Measurements from ENCODE around the gene KLC1. TPM values are rescaled to one million over a fixed set of nuclear protein-coding genes. Genes with fewer than 3 reads are reported as not detected.
A peak's percentile ranks its signal among the peaks of the same experiment; 100 is the strongest.

The KLC1 gene
- total RNA-seq, 1 donor from 2014 or later, result 266 TPM

DNA sequence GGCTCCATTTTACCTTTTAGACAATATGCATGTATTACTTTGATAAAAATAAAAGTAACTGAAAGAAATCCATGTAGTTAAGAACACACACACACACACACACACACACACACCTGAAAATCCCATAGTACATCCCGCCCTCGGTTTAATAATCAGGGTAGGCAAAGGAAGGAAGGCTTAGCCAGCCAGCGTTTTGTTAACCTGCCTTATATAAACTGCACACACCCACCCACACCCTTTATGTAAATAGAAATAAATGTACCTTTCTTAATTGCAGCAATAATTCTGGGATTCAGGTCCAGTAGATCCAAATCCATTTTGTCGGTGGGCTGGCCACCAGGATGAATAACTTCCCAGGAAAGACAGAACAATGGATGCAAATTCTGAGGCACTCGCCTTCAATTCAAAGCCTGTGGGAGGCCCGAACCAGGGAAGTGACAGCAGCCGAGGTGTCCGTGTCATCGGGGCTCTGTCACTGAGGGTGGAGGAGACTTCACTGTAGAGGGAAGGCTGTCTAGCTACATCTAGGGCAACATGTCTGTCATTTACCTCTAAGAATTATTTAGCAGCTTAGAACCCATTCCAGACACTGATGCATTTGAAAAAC lies 81.9 kb downstream of the KLC1 start:
- no peak for DNase-seq (ENCODE audit: low read depth)
- TF ChIP-seq, protein P1, sequence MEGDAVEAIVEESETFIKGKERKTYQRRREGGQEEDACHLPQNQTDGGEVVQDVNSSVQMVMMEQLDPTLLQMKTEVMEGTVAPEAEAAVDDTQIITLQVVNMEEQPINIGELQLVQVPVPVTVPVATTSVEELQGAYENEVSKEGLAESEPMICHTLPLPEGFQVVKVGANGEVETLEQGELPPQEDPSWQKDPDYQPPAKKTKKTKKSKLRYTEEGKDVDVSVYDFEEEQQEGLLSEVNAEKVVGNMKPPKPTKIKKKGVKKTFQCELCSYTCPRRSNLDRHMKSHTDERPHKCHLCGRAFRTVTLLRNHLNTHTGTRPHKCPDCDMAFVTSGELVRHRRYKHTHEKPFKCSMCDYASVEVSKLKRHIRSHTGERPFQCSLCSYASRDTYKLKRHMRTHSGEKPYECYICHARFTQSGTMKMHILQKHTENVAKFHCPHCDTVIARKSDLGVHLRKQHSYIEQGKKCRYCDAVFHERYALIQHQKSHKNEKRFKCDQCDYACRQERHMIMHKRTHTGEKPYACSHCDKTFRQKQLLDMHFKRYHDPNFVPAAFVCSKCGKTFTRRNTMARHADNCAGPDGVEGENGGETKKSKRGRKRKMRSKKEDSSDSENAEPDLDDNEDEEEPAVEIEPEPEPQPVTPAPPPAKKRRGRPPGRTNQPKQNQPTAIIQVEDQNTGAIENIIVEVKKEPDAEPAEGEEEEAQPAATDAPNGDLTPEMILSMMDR (IDR thresholded peaks at IDR 0.05; ENCODE audit: insufficient read depth, low read length, poor library complexity, severe bottlenecking), result no peak
- Histone ChIP-seq H3K36me3 (ENCODE audit: control insufficient read depth, insufficient read depth, low read length) (peaks cover 1% of the 10 kb centered on the region), H3K27me3 (ENCODE audit: control insufficient read depth, insufficient read depth, low read length) (no peaks in the 10 kb centered on the region), H3K4me3 (ENCODE audit: low read depth, low read length) (no peak overlapping the region)

DNA sequence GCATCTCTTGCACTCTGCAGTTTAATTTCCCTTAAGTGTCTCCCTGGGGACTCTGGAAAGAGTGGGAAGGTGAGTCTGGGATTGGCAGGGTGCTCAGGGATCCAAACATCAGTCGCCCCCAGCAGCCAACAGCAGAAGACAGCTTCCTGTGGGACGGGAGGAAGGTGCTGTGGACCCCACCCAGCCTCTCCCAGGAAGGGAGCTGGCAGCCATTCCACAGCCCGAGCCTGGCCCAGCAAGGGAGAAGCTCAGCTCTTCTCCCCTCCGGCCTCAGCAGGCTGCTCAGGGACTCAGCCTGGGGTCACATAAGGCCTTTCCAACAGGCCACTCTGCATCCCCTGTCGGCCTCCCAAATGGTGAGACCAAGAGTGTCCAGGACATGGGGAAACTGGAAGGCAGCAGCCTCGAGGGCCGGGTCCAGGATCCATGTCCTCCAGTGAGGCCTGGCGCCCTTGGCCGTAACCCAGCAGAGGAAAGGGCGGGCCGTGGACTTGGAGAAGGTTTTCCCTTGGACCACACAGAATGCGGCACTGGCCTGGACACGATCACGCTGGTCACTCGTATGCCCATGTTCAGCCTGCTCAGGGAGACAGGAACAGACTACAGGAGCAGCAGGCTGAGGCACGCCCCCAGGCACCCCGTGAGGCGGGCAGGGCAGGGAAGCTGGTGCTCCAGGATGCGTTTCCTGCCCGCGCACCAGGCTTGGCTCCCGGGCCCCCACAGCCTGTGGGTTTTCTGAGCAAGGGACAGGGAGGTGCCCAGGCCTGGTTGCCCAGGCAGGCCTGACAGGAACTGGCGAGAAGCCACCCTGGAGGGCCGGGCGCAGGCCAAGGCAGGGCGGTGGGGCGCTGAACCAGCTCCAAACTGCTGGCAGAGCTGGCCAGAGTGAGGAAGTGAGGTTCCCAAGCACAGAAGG lies 82.8 kb downstream of the KLC1 start:
- DNase-seq (ENCODE audit: low read depth), result no peak
- Histone ChIP-seq H3K36me3 (ENCODE audit: control insufficient read depth, insufficient read depth, low read length) (peaks cover 1% of the 10 kb centered on the region), H3K4me3 (ENCODE audit: low read depth, low read length) (no peak overlapping the region), H3K27me3 (ENCODE audit: control insufficient read depth, insufficient read depth, low read length) (no peaks in the 10 kb centered on the region)
- TF ChIP-seq, protein P1 (IDR thresholded peaks at IDR 0.05; ENCODE audit: insufficient read depth, low read length, poor library complexity, severe bottlenecking), result no peak

DNA sequence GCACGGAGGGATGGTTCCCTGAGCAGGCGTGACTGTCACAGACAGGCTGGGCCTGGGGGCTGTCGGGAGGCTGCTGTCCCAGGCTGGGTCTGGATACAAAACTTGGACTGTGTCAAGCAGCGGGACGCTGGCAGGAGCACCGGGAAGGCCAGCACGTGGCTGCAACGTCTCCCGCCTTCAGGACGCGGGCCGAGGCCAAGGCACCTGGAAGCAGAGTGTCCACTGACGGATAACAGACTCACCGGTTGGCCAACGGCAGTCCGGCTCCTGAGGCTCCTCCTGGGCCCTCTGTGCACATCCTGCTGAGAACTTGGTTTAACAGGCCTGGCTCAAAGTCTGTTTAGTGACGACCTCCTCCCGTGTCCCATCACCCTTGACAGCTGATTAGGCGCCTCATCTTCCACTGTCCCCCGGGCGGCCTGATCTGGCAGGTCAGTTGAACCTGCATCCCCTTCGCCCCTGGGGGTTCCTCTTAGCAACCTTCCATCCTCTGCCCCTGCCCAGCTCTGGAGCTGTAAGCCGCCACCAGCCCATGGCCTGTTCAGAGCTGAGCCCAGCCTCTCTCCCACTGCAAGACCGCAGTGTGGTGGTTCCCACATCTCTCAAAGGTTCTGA lies 83.7 kb downstream of the KLC1 start:
- Histone ChIP-seq H3K4me3 (ENCODE audit: low read depth, low read length) (no peak overlapping the region), H3K36me3 (ENCODE audit: control insufficient read depth, insufficient read depth, low read length) (peaks cover 1% of the 10 kb centered on the region), H3K27me3 (ENCODE audit: control insufficient read depth, insufficient read depth, low read length) (no peaks in the 10 kb centered on the region)
- TF ChIP-seq, protein P1 (IDR thresholded peaks at IDR 0.05; ENCODE audit: insufficient read depth, low read length, poor library complexity, severe bottlenecking), result no peak
- no peak for DNase-seq (ENCODE audit: low read depth)

DNA sequence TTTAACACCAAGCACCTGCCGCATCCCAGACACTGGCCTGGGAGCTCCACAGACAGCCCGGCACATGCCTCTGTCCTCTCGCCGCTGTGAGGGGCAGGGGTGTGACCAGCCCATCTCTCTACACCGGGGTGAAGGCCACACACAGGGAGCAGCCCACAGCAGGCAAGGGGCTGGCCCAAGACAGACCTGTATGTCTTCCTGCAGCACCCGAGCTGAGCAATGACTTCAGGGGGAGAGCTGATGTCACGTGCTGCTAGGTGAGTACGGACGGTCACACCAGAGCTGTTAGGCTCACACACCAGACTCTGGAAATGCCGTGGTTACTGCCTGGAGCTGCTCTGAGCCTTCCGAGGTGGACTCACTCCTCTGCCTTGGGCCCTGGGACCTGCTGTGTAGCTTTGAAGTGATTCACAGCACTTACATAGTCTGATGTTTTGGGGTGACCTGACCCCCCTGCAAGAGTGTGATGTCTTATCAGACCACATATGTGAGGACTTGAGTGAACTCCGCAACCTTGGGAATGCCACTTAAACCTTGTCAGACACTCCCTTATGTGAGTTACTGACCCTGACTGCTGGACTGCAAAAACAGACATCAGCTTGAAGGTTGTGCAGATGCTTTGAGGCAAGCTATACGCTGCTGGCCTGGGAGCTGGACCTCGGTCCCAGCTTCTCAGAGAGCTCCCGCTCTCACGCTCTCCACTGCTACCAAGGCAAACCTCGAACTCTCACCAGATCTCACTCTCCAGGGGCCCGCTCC lies 84.5 kb downstream of the KLC1 start:
- DNase-seq (ENCODE audit: low read depth), result no peak
- no peaks in the 10 kb centered on the region for H3K27me3 ChIP-seq (ENCODE audit: control insufficient read depth, insufficient read depth, low read length)
- TF ChIP-seq, protein P1 (IDR thresholded peaks at IDR 0.05; ENCODE audit: insufficient read depth, low read length, poor library complexity, severe bottlenecking), result no peak
- H3K36me3 ChIP-seq (ENCODE audit: control insufficient read depth, insufficient read depth, low read length), result no peaks in the 10 kb centered on the region
- H3K4me3 ChIP-seq (ENCODE audit: low read depth, low read length), result no peak overlapping the region

DNA sequence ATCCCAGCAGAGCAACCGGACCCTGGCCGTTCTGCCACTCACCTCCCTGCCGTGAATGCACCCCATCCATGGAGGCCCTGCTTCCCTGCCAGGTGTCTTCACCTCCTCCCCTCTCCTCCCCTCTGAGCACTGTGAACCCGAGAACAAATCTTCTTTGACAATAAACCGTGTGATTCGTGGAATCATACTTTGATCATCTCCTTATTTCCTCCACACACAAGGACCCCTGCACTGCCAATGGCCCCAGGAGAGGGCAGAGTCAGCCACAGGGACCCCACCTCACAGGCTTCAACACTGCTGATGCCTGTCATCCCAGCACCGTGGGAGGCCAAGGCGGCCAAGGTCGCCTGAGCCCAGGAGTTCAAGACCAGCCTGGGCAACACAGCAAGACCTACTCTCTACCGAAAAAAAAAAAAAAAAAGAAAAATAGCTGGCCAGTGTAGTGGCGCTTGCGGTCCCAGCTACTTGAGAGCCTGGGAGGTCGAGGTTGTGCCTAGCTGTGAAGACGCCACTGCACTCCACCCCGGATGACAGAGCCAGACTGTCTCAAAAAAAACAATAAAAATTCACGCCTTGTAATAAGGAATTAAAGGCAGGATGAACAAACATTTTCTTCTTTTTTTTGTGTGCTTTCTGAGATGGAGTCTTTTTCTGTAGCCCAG lies 85.2 kb downstream of the KLC1 start:
- Histone ChIP-seq H3K27me3 (ENCODE audit: control insufficient read depth, insufficient read depth, low read length) (no peaks in the 10 kb centered on the region), H3K4me3 (ENCODE audit: low read depth, low read length) (peak overlapping the region; percentile 57), H3K36me3 (ENCODE audit: control insufficient read depth, insufficient read depth, low read length) (no peaks in the 10 kb centered on the region)
- TF ChIP-seq, protein P1 (IDR thresholded peaks at IDR 0.05; ENCODE audit: insufficient read depth, low read length, poor library complexity, severe bottlenecking), result no peak
- DNase-seq (ENCODE audit: low read depth), result no peak

All from kidney epithelial cell (primary cell).